Muscle layer of colon (tissue), 2 donors: ENCODE results near the gene KLC1.

Experiments
- H3K27ac ChIP-seq: one replicate; pipeline ENCODE4 v1.7.0; 2013; ENCODE audit warnings: low read depth, mild to moderate bottlenecking, low read length, moderate library complexity
- H3K27me3 ChIP-seq, 2 donors: one replicate each; pipeline ENCODE4 v1.7.0; 2013; ENCODE audit warnings: low read length in 2 of 2, mild to moderate bottlenecking in 2 of 2; ENCODE audit not compliant: insufficient read depth in 2 of 2, control insufficient read depth in 1 of 2
- H3K36me3 ChIP-seq: one replicate; pipeline ENCODE4 v1.7.0; 2013; ENCODE audit warnings: mild to moderate bottlenecking, low read length; ENCODE audit not compliant: insufficient read depth
- H3K4me1 ChIP-seq: one replicate; pipeline ENCODE4 v1.7.0; 2013; ENCODE audit warnings: mild to moderate bottlenecking, low read length; ENCODE audit not compliant: insufficient read depth
- H3K4me3 ChIP-seq, 2 donors: one replicate each; pipeline ENCODE4 v1.7.0; 2013; ENCODE audit warnings: low read length in 2 of 2, low read depth in 1 of 2, mild to moderate bottlenecking in 1 of 2, moderate library complexity in 1 of 2
- H3K9ac ChIP-seq: one replicate; pipeline ENCODE4 v1.7.0; 2013; ENCODE audit warnings: low read length
- H3K9me3 ChIP-seq: one replicate; pipeline ENCODE4 v1.7.0; 2013; ENCODE audit warnings: mild to moderate bottlenecking, low read length
- donor health status: abdominal sarcoma.
- donor health status: Adenocarcinoma of cecum.

The KLC1 gene

GRCh38 chr14:103736546-103737431, 107.8 kb downstream of the KLC1 start:
- Histone ChIP-seq H3K36me3 (peaks cover 32% of the 10 kb centered on the region), H3K27ac (no peak overlapping the region), H3K4me1 (peaks cover 14% of the 10 kb centered on the region), H3K9ac (no peak overlapping the region), H3K4me3 (no peak overlapping the region), H3K9me3 (no peaks in the 10 kb centered on the region), H3K27me3 (no peaks in the 10 kb centered on the region)

GRCh38 chr14:103737432-103738045, 108.5 kb downstream of the KLC1 start:
- Histone ChIP-seq H3K9ac (no peak overlapping the region), H3K9me3 (no peaks in the 10 kb centered on the region), H3K27ac (no peak overlapping the region), H3K4me3 (no peak overlapping the region), H3K27me3 (no peaks in the 10 kb centered on the region), H3K36me3 (peaks cover 25% of the 10 kb centered on the region), H3K4me1 (peaks cover 14% of the 10 kb centered on the region)

GRCh38 chr14:103738166-103738565, 109.2 kb downstream of the KLC1 start:
- Histone ChIP-seq H3K27ac (no peak overlapping the region), H3K36me3 (peaks cover 18% of the 10 kb centered on the region), H3K4me1 (peaks cover 14% of the 10 kb centered on the region), H3K27me3 (no peaks in the 10 kb centered on the region), H3K9me3 (no peaks in the 10 kb centered on the region), H3K9ac (no peak overlapping the region), H3K4me3 (no peak overlapping the region)

- Histone ChIP-seq H3K27me3 (no peaks in the 10 kb centered on the region), H3K9ac (no peak overlapping the region), H3K36me3 (peaks cover 15% of the 10 kb centered on the region), H3K27ac (no peak overlapping the region), H3K4me1 (peaks cover 14% of the 10 kb centered on the region), H3K4me3 (no peak overlapping the region), H3K9me3 (no peaks in the 10 kb centered on the region)
These were observed 109.9 kb downstream of the KLC1 start for GRCh38 chr14:103738701-103739451.

GRCh38 chr14:103739466-103739792, 110.4 kb downstream of the KLC1 start:
- H3K36me3 ChIP-seq, result peaks cover 13% of the 10 kb centered on the region
- no peaks in the 10 kb centered on the region for H3K9me3 ChIP-seq
- H3K9ac ChIP-seq, result no peak overlapping the region
- H3K27me3 ChIP-seq, result no peaks in the 10 kb centered on the region
- peaks cover 14% of the 10 kb centered on the region for H3K4me1 ChIP-seq
- H3K4me3 ChIP-seq, result no peak overlapping the region
- H3K27ac ChIP-seq, result no peak overlapping the region

- no peak overlapping the region for H3K4me3 ChIP-seq
- H3K4me1 ChIP-seq, result peaks cover 14% of the 10 kb centered on the region
- H3K9ac ChIP-seq, result no peak overlapping the region
- H3K27me3 ChIP-seq, result no peaks in the 10 kb centered on the region
- no peaks in the 10 kb centered on the region for H3K9me3 ChIP-seq
- H3K27ac ChIP-seq, result no peak overlapping the region
- peaks cover 8% of the 10 kb centered on the region for H3K36me3 ChIP-seq
These were observed 110.9 kb downstream of the KLC1 start for GRCh38 chr14:103739793-103740501.

GRCh38 chr14:103740991-103741689, 112.1 kb downstream of the KLC1 start:
- Histone ChIP-seq H3K9me3 (no peaks in the 10 kb centered on the region), H3K36me3 (peaks cover 6% of the 10 kb centered on the region), H3K27me3 (no peaks in the 10 kb centered on the region), H3K4me1 (peaks cover 7% of the 10 kb centered on the region), H3K4me3 (no peak overlapping the region), H3K9ac (no peak overlapping the region), H3K27ac (no peak overlapping the region)

- Histone ChIP-seq H3K4me3 (no peak overlapping the region), H3K27me3 (no peaks in the 10 kb centered on the region), H3K4me1 (peaks cover under 1% of the 10 kb centered on the region), H3K9me3 (no peaks in the 10 kb centered on the region), H3K36me3 (peaks cover 6% of the 10 kb centered on the region), H3K9ac (no peak overlapping the region), H3K27ac (no peak overlapping the region)
These were observed 112.9 kb downstream of the KLC1 start for GRCh38 chr14:103741876-103742275.

GRCh38 chr14:103742499-103743255, 113.7 kb downstream of the KLC1 start:
- no peaks in the 10 kb centered on the region for H3K4me1 ChIP-seq
- H3K27ac ChIP-seq, result no peak overlapping the region
- no peak overlapping the region for H3K9ac ChIP-seq
- no peaks in the 10 kb centered on the region for H3K9me3 ChIP-seq
- no peaks in the 10 kb centered on the region for H3K27me3 ChIP-seq
- no peak overlapping the region for H3K4me3 ChIP-seq
- peaks cover 6% of the 10 kb centered on the region for H3K36me3 ChIP-seq

- Histone ChIP-seq H3K9ac (no peak overlapping the region), H3K4me1 (no peaks in the 10 kb centered on the region), H3K4me3 (no peak overlapping the region), H3K27ac (no peak overlapping the region), H3K27me3 (no peaks in the 10 kb centered on the region), H3K36me3 (peaks cover 6% of the 10 kb centered on the region), H3K9me3 (no peaks in the 10 kb centered on the region)
These were observed 114.7 kb downstream of the KLC1 start for GRCh38 chr14:103743691-103744090.
